HCT116 (cell line): ENCODE data around the gene LMOD3.

Experiments used
- EZH2 ChIP-seq: fragments of 200-600 bp; sonication (generic); IDR thresholded peaks from 2 replicates; pipeline ENCODE4 v1.6.1; 2017; ENCODE audit warnings: antibody characterized with exemption, mixed run types
- POLR2AphosphoS5 ChIP-seq: IDR thresholded peaks from 2 replicates; pipeline ENCODE4 v1.6.1; 2011; ENCODE audit warnings: mild to moderate bottlenecking, low read depth, low read length, moderate library complexity
- SIN3A ChIP-seq: IDR thresholded peaks from 2 replicates; pipeline ENCODE4 v1.6.1; 2012; ENCODE audit warnings: low read depth
- SP1 ChIP-seq: IDR thresholded peaks from 2 replicates; pipeline ENCODE4 v1.6.1; 2012; ENCODE audit warnings: low read depth
- TCF7L2 ChIP-seq: IDR thresholded peaks from 2 replicates; pipeline ENCODE4 v1.7.0; 2011; ENCODE audit warnings: borderline replicate concordance, inconsistent platforms; ENCODE audit not compliant: insufficient read depth, insufficient read length; ENCODE audit errors: extremely low read depth
- TF ChIP-seq, protein P1 (sequence below), 3 experiments: fragments of 200-600 bp in 1 of 3; sonication (generic) in 1 of 3; IDR thresholded peaks in 2 of 3; conservative IDR thresholded peaks in 1 of 3; 2 replicates each; pipeline ENCODE4 v1.5.1; 2012 to 2017; ENCODE audit warnings: low read depth in 2 of 3, low read length in 2 of 3, antibody characterized with exemption in 1 of 3, borderline replicate concordance in 1 of 3, control low read depth in 1 of 3, mild to moderate bottlenecking in 1 of 3, mixed read lengths in 1 of 3, mixed run types in 1 of 3, moderate library complexity in 1 of 3; ENCODE audit not compliant: insufficient read depth in 1 of 3
- TF ChIP-seq, protein P2 (sequence below): IDR thresholded peaks from 2 replicates; pipeline ENCODE4 v1.6.1; 2012
- TF ChIP-seq, protein P3 (sequence below): IDR thresholded peaks from 2 replicates; pipeline ENCODE4 v1.6.1; 2012; ENCODE audit warnings: low read depth

DNA sequence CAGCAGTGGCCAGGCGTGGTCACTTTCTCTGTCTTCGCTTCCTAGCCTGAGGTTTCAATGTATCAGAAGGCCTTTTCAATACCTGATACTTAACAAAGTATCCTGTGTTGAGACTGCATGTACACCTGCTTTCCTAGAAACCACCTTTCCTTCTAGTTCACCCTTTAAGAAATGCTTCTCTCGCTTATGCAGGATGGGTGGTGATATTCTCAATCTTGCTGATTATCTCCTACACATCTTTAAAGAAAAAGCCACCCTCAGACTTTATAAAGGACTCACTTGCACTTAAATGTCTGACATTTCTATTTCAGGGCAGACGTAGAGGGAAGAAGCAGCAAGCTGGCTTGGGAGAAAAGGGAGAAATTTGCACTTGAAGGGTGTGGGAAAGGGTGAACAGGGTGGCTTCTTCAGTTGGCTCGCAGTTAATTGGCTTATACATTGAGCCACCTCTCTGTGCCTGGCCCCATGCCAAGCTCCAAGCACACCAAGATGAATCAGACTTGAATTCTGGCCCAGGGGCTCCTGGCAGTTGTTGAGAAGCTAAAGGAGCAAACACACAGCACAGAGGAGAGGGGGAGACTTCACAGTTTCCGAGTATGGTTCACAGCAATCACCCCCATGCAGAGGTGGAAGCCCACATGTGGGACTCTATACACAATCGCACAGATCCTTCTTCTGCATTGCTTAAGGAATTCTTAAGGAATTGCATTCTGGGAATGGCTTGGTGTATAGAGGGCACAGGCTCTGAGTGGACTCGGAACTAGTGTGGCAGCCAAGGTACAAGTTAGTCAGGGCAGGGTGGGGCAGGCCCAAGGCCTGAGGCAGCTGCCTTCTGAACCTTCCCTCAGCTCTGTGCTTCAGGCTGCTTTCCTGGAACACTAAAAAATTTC, 36.3 kb downstream of the LMOD3 start:
- no peak; the same call in 1 of the 2 replicates for TF ChIP-seq SIN3A
- TF ChIP-seq, protein P1, sequence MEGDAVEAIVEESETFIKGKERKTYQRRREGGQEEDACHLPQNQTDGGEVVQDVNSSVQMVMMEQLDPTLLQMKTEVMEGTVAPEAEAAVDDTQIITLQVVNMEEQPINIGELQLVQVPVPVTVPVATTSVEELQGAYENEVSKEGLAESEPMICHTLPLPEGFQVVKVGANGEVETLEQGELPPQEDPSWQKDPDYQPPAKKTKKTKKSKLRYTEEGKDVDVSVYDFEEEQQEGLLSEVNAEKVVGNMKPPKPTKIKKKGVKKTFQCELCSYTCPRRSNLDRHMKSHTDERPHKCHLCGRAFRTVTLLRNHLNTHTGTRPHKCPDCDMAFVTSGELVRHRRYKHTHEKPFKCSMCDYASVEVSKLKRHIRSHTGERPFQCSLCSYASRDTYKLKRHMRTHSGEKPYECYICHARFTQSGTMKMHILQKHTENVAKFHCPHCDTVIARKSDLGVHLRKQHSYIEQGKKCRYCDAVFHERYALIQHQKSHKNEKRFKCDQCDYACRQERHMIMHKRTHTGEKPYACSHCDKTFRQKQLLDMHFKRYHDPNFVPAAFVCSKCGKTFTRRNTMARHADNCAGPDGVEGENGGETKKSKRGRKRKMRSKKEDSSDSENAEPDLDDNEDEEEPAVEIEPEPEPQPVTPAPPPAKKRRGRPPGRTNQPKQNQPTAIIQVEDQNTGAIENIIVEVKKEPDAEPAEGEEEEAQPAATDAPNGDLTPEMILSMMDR (IDR thresholded peaks at IDR 0.05 in 2 of 3, conservative IDR thresholded peaks at IDR 0.05 in 1 of 3; ENCODE audit: borderline replicate concordance in 1 of 3, insufficient read depth in 1 of 3, low read depth in 2 of 3, low read length in 2 of 3), result no peak
- TF ChIP-seq SP1, result peak; percentile 60
- TF ChIP-seq TCF7L2, result no peak
- TF ChIP-seq, protein P2, sequence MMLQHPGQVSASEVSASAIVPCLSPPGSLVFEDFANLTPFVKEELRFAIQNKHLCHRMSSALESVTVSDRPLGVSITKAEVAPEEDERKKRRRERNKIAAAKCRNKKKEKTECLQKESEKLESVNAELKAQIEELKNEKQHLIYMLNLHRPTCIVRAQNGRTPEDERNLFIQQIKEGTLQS, result no peak
- TF ChIP-seq POLR2AphosphoS5, result peak; percentile 57
- TF ChIP-seq, protein P3, sequence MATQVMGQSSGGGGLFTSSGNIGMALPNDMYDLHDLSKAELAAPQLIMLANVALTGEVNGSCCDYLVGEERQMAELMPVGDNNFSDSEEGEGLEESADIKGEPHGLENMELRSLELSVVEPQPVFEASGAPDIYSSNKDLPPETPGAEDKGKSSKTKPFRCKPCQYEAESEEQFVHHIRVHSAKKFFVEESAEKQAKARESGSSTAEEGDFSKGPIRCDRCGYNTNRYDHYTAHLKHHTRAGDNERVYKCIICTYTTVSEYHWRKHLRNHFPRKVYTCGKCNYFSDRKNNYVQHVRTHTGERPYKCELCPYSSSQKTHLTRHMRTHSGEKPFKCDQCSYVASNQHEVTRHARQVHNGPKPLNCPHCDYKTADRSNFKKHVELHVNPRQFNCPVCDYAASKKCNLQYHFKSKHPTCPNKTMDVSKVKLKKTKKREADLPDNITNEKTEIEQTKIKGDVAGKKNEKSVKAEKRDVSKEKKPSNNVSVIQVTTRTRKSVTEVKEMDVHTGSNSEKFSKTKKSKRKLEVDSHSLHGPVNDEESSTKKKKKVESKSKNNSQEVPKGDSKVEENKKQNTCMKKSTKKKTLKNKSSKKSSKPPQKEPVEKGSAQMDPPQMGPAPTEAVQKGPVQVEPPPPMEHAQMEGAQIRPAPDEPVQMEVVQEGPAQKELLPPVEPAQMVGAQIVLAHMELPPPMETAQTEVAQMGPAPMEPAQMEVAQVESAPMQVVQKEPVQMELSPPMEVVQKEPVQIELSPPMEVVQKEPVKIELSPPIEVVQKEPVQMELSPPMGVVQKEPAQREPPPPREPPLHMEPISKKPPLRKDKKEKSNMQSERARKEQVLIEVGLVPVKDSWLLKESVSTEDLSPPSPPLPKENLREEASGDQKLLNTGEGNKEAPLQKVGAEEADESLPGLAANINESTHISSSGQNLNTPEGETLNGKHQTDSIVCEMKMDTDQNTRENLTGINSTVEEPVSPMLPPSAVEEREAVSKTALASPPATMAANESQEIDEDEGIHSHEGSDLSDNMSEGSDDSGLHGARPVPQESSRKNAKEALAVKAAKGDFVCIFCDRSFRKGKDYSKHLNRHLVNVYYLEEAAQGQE, result no peak
- TF ChIP-seq EZH2, result no peak
